GM18511 (cell line): ENCODE measurements around the gene CD2AP.
"Not testable (repeated sequence)": the region's sequence is repeated elsewhere in the genome, so short reads cannot be mapped to it uniquely, and the experiment has no call there.

Source experiments
- ATAC-seq: cut with Tn5 transposase; IDR thresholded peaks from one replicate; pipeline ENCODE4 v1.9.1; 2021; ENCODE audit warnings: mild to moderate bottlenecking, moderate library complexity; ENCODE audit not compliant: unreplicated experiment

The CD2AP gene

GRCh38 chr6:47457370-47457769 is 20.2 kb upstream of the CD2AP start:
- no peak for ATAC-seq

GRCh38 chr6:47464052-47464451 is 13.5 kb upstream of the CD2AP start:
- no peak for ATAC-seq

- no peak for ATAC-seq
These were observed 12.5 kb upstream of the CD2AP start for GRCh38 chr6:47465117-47465516.

- ATAC-seq: no peak
These were observed 5.7 kb upstream of the CD2AP start for GRCh38 chr6:47471911-47472310.

- no peak for ATAC-seq
These were observed 3.7 kb upstream of the CD2AP start for GRCh38 chr6:47473791-47474346.

- no peak for ATAC-seq
These were observed 2.2 kb upstream of the CD2AP start for GRCh38 chr6:47475319-47475816.

- no peak for ATAC-seq
These were observed 650 bp upstream of the CD2AP start for GRCh38 chr6:47476781-47477496.

- ATAC-seq: peak; percentile 46
These were observed 897 bp downstream of the CD2AP start for GRCh38 chr6:47478233-47479139.

GRCh38 chr6:47479140-47479508 is 1.5 kb downstream of the CD2AP start:
- ATAC-seq: no peak

- no peak for ATAC-seq
These were observed 2.3 kb downstream of the CD2AP start for GRCh38 chr6:47479874-47480273.

- not testable (repeated sequence) for ATAC-seq
These were observed 3.6 kb downstream of the CD2AP start for GRCh38 chr6:47481213-47481612.

GRCh38 chr6:47481806-47482205 is 4.2 kb downstream of the CD2AP start:
- ATAC-seq: no peak

- peak; percentile 43 for ATAC-seq
These were observed 5.9 kb downstream of the CD2AP start for GRCh38 chr6:47483516-47483852.

- peak; percentile 68 for ATAC-seq
These were observed 6.4 kb downstream of the CD2AP start for GRCh38 chr6:47483853-47484546.

GRCh38 chr6:47484616-47485015 is 7.0 kb downstream of the CD2AP start:
- no peak for ATAC-seq

GRCh38 chr6:47485083-47485482 is 7.5 kb downstream of the CD2AP start:
- ATAC-seq: no peak

- ATAC-seq: no peak
These were observed 8.0 kb downstream of the CD2AP start for GRCh38 chr6:47485491-47486135.

GRCh38 chr6:47489995-47490394 is 12.4 kb downstream of the CD2AP start:
- ATAC-seq: no peak

GRCh38 chr6:47490676-47491075 is 13.1 kb downstream of the CD2AP start:
- ATAC-seq: no peak

GRCh38 chr6:47492355-47492754 is 14.8 kb downstream of the CD2AP start:
- no peak for ATAC-seq

GRCh38 chr6:47495207-47495606 is 17.6 kb downstream of the CD2AP start:
- no peak for ATAC-seq
